Measurements from ENCODE around the gene GLT1D1.

- no peak for TF ChIP-seq POLR2A (IDR thresholded peaks at IDR 0.05; ENCODE audit: low read length)
- no peak for TF ChIP-seq GATA1 (IDR thresholded peaks at IDR 0.05; ENCODE audit: low read depth, low read length)
Measured at GRCh38 chr12:128803788-128804187, 49.5 kb upstream of the GLT1D1 start.

All from erythroblast (primary cell).